H1 (cell line): ENCODE data around the gene CAMK1G.

Experiments used
- ATF2 ChIP-seq: IDR thresholded peaks from 2 replicates; pipeline ENCODE4 v1.6.1; 2012; ENCODE audit warnings: low read length, inconsistent platforms
- BCL11A ChIP-seq, 2 experiments: IDR thresholded peaks; one replicate each; pipeline ENCODE4 v1.6.1; 2011; ENCODE audit warnings: low read depth in 2 of 2, low read length in 2 of 2, mild to moderate bottlenecking in 2 of 2
- CBX8 ChIP-seq: fragments of 300-800, 300-1000 bp; sonication (generic); IDR thresholded peaks from 2 replicates; pipeline ENCODE4 v1.7.1; 2016; ENCODE audit warnings: low read depth, low read length, borderline replicate concordance
- CEBPB ChIP-seq: IDR thresholded peaks from 2 replicates; pipeline ENCODE4 v1.6.1; 2012; ENCODE audit warnings: low read depth, low read length
- RAD21 ChIP-seq, 2 experiments: IDR thresholded peaks in 1 of 2; conservative IDR thresholded peaks in 1 of 2; 2 replicates each; pipeline ENCODE4 v1.6.1; 2011; ENCODE audit warnings: low read depth in 2 of 2, low read length in 2 of 2, improper control_type of control experiment in 1 of 2, inconsistent platforms in 1 of 2, mild to moderate bottlenecking in 1 of 2, moderate library complexity in 1 of 2
- RBBP5 ChIP-seq: IDR thresholded peaks from 2 replicates; pipeline ENCODE4 v1.7.1; 2012; ENCODE audit warnings: low read depth, mild to moderate bottlenecking, inconsistent platforms, low read length, moderate library complexity, borderline replicate concordance
- SIX5 ChIP-seq: IDR thresholded peaks from 2 replicates; pipeline ENCODE4 v1.6.1; 2011; ENCODE audit warnings: mild to moderate bottlenecking, low read depth, low read length
- SP1 ChIP-seq: IDR thresholded peaks from 2 replicates; pipeline ENCODE4 v1.6.1; 2011; ENCODE audit warnings: low read depth, low read length
- SP2 ChIP-seq: IDR thresholded peaks from 2 replicates; pipeline ENCODE4 v1.6.1; 2012; ENCODE audit warnings: mild to moderate bottlenecking, low read length, inconsistent platforms
- TAF1 ChIP-seq: IDR thresholded peaks from 2 replicates; pipeline ENCODE4 v1.6.1; 2011; ENCODE audit warnings: mild to moderate bottlenecking, low read depth, low read length
- ZNF274 ChIP-seq: IDR thresholded peaks from 2 replicates; pipeline ENCODE4 v1.7.0; 2012; ENCODE audit warnings: low read length, borderline replicate concordance; ENCODE audit errors: extremely low read depth
- TF ChIP-seq, protein P1 (sequence below), 3 experiments: IDR thresholded peaks; 1 replicate in 2 of 3; 2 replicates in 1 of 3; pipeline versions ENCODE4 v1.5.1 to v1.6.1; 2011; ENCODE audit warnings: low read length in 3 of 3, mild to moderate bottlenecking in 3 of 3, inconsistent platforms in 2 of 3, low read depth in 1 of 3, moderate library complexity in 1 of 3; ENCODE audit not compliant: insufficient read depth in 1 of 3; ENCODE audit errors: control extremely low read depth in 1 of 3

DNA sequence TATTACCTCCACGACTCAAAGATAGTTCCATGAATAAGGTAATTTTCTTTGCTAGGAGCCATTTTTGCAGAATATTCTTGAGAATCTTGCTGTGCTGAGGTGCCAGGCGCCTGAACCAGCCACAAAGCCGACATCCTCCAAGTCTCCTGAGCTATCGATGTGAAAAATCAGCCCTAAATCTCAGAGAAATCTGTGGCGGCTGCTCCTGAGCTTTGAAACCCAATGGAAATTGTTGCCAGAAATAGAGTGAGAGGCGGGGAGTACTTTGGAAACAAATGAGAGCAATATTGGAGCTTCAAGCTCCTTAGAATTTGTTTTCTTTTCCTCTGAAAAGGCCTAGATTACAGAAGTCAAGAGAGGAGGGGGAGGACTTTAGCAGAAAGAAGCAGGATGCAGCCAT, 6.3 kb downstream of the CAMK1G start:
- TF ChIP-seq, protein P1, sequence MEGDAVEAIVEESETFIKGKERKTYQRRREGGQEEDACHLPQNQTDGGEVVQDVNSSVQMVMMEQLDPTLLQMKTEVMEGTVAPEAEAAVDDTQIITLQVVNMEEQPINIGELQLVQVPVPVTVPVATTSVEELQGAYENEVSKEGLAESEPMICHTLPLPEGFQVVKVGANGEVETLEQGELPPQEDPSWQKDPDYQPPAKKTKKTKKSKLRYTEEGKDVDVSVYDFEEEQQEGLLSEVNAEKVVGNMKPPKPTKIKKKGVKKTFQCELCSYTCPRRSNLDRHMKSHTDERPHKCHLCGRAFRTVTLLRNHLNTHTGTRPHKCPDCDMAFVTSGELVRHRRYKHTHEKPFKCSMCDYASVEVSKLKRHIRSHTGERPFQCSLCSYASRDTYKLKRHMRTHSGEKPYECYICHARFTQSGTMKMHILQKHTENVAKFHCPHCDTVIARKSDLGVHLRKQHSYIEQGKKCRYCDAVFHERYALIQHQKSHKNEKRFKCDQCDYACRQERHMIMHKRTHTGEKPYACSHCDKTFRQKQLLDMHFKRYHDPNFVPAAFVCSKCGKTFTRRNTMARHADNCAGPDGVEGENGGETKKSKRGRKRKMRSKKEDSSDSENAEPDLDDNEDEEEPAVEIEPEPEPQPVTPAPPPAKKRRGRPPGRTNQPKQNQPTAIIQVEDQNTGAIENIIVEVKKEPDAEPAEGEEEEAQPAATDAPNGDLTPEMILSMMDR (IDR thresholded peaks at IDR 0.05; ENCODE audit: control extremely low read depth in 1 of 3, insufficient read depth in 1 of 3, low read depth in 1 of 3, low read length in 3 of 3) = no peak
- TF ChIP-seq CEBPB (no peak), TAF1 (no peak), SP1 (no peak), RAD21 (IDR thresholded peaks at IDR 0.05 in 1 of 2, conservative IDR thresholded peaks at IDR 0.05 in 1 of 2; ENCODE audit: low read depth in 2 of 2, low read length in 2 of 2) (no peak), SIX5 (no peak), ZNF274 (no peak), SP2 (no peak), RBBP5 (no peak), BCL11A (IDR thresholded peaks at IDR 0.05; ENCODE audit: low read depth in 2 of 2, low read length in 2 of 2) (no peak), ATF2 (no peak), CBX8 (no peak)
